Ascending aorta (tissue), 2 donors: ENCODE results near the gene ZSCAN21. TPM values are rescaled to one million over a fixed set of nuclear protein-coding genes. Genes with fewer than 3 reads are reported as not detected.

ENCODE experiments used
- DNase-seq, 2 donors: peaks; one replicate each; pipeline ENCODE4 v3.0.0-alpha.2; 2019; ENCODE audit warnings: low spot score in 2 of 2
- H3K27ac ChIP-seq, 2 donors: fragments of 200-600 bp; sonication (generic); one replicate each; pipeline ENCODE4 v1.5.1; 2016 to 2017; ENCODE audit warnings: mild to moderate bottlenecking in 1 of 2
- H3K27me3 ChIP-seq: fragments of 200-600 bp; sonication (generic); one replicate; pipeline ENCODE4 v1.5.1; 2017
- H3K36me3 ChIP-seq, 2 donors: fragments of 200-600 bp; sonication (generic); one replicate each; pipeline ENCODE4 v1.5.1; 2016
- H3K4me1 ChIP-seq, 2 donors: fragments of 200-600 bp; sonication (generic); one replicate each; pipeline ENCODE4 v1.5.1; 2016 to 2017; ENCODE audit warnings: mild to moderate bottlenecking in 1 of 2
- H3K4me3 ChIP-seq, 2 donors: fragments of 200-600 bp; sonication (generic); one replicate each; pipeline ENCODE4 v1.5.1; 2016 to 2017; ENCODE audit warnings: mild to moderate bottlenecking in 1 of 2
- H3K9me3 ChIP-seq, 2 donors: fragments of 200-600 bp; sonication (generic); one replicate each; pipeline ENCODE4 v1.5.1; 2016
- intact Hi-C: fragments of 100-400 bp; cut with DNase I; formaldehyde crosslinking; loops from one replicate; pipeline ENCODE4 v1.15.1; 2023
- total RNA-seq: library from RNA; depleted of rRNA; stranded (reverse); fragments of >200 nt; gene quantifications from one replicate; pipeline ENCODE4 v1.1.0, GENCODE V29; 2016
- TF ChIP-seq, protein P1 (sequence below), 3 experiments: fragments of 200-600 bp in 2 of 3; fragments of 450-650 bp in 1 of 3; sonication (generic) in 2 of 3; IDR thresholded peaks; one replicate each; pipeline ENCODE4 v1.5.1; 2016 to 2019; ENCODE audit warnings: antibody characterized with exemption in 3 of 3, mild to moderate bottlenecking in 1 of 3, moderate library complexity in 1 of 3

Gene ZSCAN21
- total RNA-seq, 1 donor from 2014 or later: 58.5 TPM

DNA sequence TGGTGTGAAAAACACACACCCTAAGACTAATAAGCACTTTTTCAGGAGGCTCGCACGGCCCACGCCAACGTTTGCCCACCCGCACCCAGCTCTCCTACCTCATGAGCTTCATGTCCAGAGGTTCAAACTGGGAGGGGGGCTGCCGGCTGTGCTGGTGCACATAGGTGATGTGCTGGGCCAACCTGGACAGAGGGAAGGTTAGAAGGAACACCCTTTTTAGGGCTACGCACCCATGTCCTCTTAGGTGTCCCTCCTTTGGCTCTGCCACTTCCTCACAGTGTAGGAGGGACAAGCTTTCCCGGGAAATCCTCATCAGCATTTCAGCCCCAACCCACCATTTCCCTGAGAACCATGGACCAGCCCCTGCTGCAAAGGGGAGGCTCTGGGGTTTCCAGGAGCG lies 45.7 kb downstream of the ZSCAN21 start:
- intact Hi-C loops: no loop called here
- Histone ChIP-seq H3K4me1 (peaks cover 4 to 11% of the 10 kb centered on the region in 2 donors), H3K4me3 (no peak overlapping the region), H3K27ac (no peak overlapping the region), H3K9me3 (no peaks in the 10 kb centered on the region), H3K36me3 (peaks cover 70 to 92% of the 10 kb centered on the region in 2 donors), H3K27me3 (no peaks in the 10 kb centered on the region)
- TF ChIP-seq, protein P1, sequence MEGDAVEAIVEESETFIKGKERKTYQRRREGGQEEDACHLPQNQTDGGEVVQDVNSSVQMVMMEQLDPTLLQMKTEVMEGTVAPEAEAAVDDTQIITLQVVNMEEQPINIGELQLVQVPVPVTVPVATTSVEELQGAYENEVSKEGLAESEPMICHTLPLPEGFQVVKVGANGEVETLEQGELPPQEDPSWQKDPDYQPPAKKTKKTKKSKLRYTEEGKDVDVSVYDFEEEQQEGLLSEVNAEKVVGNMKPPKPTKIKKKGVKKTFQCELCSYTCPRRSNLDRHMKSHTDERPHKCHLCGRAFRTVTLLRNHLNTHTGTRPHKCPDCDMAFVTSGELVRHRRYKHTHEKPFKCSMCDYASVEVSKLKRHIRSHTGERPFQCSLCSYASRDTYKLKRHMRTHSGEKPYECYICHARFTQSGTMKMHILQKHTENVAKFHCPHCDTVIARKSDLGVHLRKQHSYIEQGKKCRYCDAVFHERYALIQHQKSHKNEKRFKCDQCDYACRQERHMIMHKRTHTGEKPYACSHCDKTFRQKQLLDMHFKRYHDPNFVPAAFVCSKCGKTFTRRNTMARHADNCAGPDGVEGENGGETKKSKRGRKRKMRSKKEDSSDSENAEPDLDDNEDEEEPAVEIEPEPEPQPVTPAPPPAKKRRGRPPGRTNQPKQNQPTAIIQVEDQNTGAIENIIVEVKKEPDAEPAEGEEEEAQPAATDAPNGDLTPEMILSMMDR (IDR thresholded peaks at IDR 0.05): no peak
- DNase-seq: no peak

DNA sequence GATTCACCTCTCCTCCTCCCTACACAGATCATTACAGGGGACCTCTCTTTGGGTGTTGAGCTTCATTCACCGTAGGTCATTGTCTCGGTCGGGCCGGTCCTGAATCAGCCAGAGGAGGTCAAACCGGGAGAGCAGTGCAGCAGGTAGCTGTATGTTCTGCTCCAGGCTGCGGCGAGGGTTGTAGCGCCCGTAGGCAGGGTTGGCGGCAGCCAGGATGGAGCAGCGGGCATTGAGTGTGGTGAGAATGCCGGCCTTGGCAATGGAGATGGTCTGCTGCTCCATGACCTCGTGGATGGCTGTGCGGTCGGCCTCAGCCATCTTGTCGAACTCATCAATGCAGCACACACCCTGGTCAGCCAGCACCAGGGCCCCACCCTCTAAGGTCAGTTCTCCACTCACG lies 46.1 kb downstream of the ZSCAN21 start:
- intact Hi-C loops: no loop called here
- Histone ChIP-seq H3K27ac (no peak overlapping the region), H3K36me3 (peaks cover 69 to 88% of the 10 kb centered on the region in 2 donors)

DNA sequence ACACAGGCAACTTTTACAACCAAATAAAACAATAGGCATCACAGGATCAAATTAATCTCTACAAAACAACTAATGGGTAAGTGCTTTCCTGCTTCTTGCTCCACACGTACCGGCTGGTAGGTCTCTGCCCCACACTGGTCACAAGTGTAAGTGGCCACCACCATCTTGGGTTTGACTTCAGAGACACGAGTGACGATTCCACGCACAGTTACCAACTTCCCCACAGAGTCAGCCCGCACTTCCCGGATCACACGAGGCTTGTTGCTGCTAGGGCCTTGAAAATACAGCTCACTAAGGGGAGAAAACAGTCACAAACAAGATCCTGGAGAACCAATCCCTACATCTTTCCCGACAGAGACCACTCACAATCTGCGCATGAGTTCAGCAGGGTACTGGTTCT lies 49.3 kb downstream of the ZSCAN21 start:
- Histone ChIP-seq H3K4me1 (peaks cover 4 to 15% of the 10 kb centered on the region in 2 donors), H3K27ac (no peak overlapping the region), H3K36me3 (peaks cover 46 to 56% of the 10 kb centered on the region in 2 donors)

More for the DNA sequence above, 46.1 kb downstream of the ZSCAN21 start:
- Histone ChIP-seq H3K4me1 (peaks cover 4 to 11% of the 10 kb centered on the region in 2 donors), H3K9me3 (no peaks in the 10 kb centered on the region), H3K27me3 (no peaks in the 10 kb centered on the region), H3K4me3 (no peak overlapping the region)
- TF ChIP-seq, protein P1 (IDR thresholded peaks at IDR 0.05): no peak
- DNase-seq: no peak

DNA sequence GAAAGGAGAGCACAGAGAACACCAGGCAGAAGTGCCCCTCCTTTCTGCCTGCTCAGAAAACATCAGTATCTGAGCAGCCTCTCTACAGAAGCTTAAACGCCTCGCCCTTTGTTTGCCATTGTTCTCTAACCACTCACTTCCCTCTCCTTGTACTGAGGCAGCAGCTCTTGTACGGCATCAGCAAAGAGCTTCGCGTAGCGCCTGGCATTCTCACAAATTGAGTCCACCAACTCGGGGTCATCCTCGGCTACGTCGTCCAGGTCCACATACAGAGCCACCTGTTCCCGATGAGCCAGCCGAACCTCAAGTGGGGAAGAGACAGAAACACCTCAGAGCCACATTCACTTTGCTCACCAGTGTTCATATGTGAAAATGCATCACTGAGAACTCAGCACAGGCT lies 49.9 kb downstream of the ZSCAN21 start:
- no peak for DNase-seq
- H3K27me3 ChIP-seq: no peaks in the 10 kb centered on the region
- peaks cover 40 to 56% of the 10 kb centered on the region in 2 donors for H3K36me3 ChIP-seq
- H3K4me3 ChIP-seq: peak overlapping the region; percentile 87
- H3K9me3 ChIP-seq: no peaks in the 10 kb centered on the region
- peak overlapping the region; percentile 93 to 95 for H3K27ac ChIP-seq
- intact Hi-C loops: no loop called here
- TF ChIP-seq, protein P1 (IDR thresholded peaks at IDR 0.05): no peak
- H3K4me1 ChIP-seq: peaks cover 4 to 15% of the 10 kb centered on the region in 2 donors

More for the DNA sequence above, 49.3 kb downstream of the ZSCAN21 start:
- no peak for DNase-seq
- intact Hi-C loops: no loop called here
- no peaks in the 10 kb centered on the region for H3K27me3 ChIP-seq
- TF ChIP-seq, protein P1 (IDR thresholded peaks at IDR 0.05): no peak
- no peak overlapping the region for H3K4me3 ChIP-seq
- no peaks in the 10 kb centered on the region for H3K9me3 ChIP-seq

DNA sequence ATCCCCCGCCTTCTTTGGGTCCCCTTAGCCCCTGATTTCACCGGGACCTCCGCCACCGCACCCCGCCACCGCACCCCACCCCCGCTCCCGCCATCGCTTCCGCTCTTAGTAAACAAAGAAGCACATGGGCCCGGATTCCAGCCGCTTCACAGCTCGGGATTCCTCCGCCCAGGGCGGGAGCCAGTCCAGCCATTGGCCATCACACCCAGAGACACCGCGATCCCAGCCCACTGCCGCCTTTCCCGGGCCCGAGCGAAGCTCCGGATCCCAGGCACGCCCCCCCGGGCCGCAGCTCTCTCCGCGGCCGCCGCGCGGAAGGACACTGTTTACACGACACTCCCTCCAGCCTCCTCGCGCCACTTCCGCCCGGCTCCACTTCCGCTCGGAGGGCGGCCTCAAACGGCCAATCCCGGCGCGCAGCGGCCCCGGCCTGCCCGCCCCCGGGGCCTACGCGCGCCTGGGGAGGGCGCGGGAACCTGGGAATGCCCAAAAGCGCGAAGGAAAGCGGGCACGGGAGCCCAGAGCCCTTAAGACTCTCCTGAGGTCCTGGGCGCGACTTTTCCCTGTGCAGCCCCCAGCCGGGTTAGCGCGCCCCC lies 50.9 kb downstream of the ZSCAN21 start:
- intact Hi-C loops: loop anchor here (1.0 to 2.0 kb wide), 5 partner anchors 19 to 76 kb away; partner anchors contain the start of genes CNPY4, GPC2, STAG3 and TAF6
- Histone ChIP-seq H3K9me3 (no peaks in the 10 kb centered on the region), H3K27me3 (no peaks in the 10 kb centered on the region), H3K36me3 (peaks cover 34 to 56% of the 10 kb centered on the region in 2 donors), H3K27ac (peak overlapping the region; percentile 93 to 95), H3K4me1 (peaks cover 4 to 15% of the 10 kb centered on the region in 2 donors), H3K4me3 (peak overlapping the region; percentile 87)
- TF ChIP-seq, protein P1 (IDR thresholded peaks at IDR 0.05): no peak
- peak; percentile 66 to 95 for DNase-seq
